HUDEP-2 (cell line): ENCODE results near the gene SPEM1.

Experiments used
- DNase-seq, 76 experiments: peaks; one replicate each; lab custom pipeline; 2025; ENCODE audit not compliant: unreplicated experiment in 76 of 76; lab: John Stamatoyannopoulos, UW

Gene SPEM1, protein sequence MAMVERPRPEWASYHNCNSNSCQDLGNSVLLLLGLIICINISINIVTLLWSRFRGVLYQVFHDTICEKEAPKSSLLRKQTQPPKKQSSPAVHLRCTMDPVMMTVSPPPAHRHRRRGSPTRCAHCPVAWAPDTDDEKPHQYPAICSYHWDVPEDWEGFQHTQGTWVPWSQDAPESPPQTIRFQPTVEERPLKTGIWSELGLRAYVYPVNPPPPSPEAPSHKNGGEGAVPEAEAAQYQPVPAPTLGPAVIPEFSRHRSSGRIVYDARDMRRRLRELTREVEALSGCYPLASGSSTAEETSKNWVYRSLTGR

DNA sequence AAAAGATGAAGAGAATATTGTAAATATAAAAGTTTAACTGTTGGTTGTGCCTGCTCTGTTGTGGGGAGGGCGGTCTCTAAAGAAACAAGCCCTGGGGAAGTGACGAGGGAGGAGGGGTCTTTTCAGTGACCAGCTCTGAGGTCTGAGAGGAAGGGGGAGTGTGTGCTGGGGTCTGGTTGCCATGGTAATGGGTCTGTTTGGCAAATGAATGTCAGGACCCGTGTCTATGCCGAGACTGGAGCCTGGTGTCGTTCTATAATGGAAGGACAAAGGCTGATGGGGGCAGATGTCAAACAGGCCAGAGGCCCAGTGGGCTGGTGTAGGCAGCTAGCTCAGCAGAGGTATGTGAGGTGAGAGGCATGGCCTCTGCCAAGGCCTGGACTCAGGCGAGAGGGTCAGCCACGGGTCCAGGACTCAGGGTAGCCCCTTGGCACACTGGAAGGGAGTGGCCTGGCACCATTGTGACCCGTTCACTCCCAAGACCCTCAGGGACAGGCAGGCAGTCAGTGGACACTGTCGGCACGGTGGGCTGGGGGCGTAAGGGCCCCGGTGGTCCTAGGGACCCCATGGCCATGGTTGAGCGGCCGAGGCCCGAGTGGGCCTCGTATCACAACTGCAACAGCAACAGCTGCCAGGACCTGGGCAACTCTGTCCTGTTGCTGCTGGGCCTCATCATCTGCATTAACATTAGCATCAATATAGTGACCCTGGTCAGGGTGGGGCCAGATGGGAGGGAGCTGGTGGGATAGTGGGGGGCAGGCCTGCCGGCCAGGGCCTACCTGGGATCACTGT, at the start of gene SPEM1:
Gene SPEM1, plus strand, starts transcription at position 506 of the 792 bp plus-strand sequence. Its CDS starts 61 bp downstream, at position 567.
- no peak for DNase-seq

DNA sequence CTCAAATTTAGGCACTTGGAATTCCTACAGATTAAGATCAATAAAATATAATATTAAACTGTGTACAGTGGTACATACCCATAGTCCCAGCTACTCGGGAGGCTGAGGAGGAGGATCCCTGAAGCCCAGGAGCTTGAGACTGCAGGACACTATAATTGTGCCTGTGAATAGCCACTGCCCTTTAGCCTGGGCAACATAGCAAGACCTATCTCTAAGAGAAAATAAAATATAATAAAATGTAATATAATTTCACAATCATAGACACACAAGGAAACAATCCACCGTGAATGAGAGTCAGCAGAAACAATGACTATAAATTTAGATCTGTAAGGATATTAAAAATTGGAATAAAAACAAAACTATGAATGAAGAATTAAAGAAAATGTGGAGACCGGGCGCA, 49.3 kb upstream of the SPEM1 start:
- DNase-seq: no peak

DNA sequence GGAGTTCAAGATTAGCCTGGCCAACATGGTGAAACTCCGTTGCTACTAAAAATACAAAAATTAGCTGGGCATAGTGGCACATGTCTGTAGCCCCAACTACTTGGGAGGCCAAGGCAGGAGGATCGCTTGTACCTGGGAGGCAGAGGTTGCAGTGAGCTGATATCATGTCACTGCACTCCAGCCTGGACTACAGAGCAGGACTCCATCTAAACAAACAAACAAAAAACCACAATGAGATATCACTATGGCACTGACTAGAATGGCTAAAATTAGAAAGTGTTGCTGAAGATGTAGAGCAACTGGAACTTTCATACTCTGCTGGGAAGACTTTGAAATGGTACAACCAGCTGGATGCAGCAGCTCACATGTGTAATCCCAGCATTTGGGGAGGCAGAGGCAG, 45.8 kb upstream of the SPEM1 start:
- no peak for DNase-seq

DNA sequence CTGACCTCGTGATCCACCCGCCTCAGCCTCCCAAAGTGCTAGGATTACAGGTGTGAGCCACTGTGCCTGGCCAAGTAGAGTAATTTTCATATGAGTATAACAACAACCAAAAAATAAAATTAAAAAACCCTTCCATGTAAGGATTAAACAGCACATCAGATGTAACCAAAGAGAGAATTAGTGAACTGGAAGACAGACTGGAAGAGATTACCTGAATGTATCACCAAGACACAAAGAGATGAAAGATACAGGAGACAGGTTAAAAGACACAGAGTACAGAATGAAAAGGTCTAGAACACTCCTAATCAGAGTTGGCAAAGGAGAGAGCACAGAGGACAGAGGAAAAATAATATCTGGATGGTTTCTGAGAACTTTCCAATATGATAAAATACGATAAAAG, 41.0 kb upstream of the SPEM1 start:
- DNase-seq: no peak

DNA sequence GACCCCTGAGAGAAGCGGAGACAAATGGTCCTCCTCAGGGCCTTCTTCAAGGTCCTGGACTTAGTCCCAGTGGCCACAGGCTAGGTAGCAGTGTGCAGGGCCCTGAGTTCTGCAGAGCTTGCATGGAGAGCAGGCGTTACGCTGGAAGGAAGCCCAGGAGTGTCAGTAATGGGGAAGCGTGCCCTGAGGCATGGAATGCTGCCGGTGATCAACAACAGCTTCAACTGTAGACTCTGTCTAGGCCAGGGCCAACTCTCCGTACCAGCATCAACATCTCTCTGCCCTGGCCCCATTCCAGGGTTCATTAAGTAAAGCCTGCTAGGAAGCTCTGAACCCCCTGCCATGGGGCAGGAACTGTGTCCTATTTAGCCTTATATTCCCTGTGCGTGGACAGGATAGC, 39.8 kb upstream of the SPEM1 start:
- DNase-seq: no peak

DNA sequence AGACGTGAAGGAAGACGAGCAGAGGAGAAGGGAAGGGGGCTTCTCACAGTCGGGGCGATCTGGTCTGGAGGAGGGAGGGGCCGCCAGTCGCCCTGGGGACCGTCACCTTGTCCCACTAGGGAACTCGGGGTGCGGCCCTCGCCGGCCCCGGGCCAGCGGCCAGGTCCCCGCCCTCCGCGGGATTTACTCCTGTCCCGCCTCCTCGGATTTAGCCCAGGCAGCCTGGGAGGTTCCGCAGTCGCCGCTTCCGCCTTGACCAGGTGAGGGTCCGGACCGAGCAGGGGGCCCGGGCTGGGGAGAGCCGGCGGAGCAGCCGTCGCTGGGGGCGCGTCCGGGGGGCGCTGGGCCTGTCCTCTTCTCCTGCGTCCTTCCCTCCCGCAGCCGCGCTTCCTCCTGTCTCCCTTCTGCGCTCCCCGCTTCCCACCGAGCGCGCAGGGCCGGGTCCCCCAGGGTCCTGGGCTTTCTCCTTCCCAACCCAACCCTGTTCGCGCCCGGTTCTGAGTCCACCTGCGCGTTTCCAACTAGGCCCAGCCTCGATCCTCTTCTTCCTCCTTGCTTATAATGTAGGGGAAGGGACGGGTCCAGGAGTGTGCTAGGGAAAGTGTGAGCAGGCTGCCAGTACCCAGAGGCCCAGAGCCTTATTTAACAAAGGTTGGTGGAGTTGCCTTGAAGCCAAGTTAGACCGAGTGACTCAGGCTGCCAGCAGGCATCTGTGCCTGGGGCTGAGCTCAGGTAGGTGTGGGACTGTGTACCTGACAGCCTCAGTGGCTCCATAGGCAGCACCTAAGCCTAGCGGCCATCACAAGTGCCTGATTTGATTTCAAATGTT, 39.1 kb upstream of the SPEM1 start, which contains the start of gene TNK1:
Gene TNK1, plus strand, starts transcription at position 235 of the 829 bp plus-strand sequence. CDS start 1,838 bp downstream, outside the sequence.
- DNase-seq: no peak

DNA sequence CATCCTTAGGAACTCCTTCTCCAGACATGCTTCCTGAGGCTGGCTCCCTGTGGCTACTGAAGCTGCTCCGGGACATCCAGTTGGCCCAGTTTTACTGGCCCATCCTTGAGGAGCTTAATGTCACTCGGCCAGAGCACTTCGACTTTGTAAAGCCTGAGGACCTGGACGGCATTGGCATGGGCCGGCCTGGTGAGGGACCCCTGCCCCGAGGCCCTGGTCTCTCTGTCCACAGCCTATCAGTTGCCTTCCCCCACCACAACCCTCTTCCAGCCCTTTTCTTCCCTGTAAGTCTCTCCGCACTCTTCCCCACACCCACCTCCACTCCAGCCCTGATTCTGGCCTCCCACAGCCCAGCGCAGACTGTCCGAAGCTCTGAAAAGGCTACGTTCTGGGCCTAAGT, 37.2 kb upstream of the SPEM1 start:
- no peak for DNase-seq

DNA sequence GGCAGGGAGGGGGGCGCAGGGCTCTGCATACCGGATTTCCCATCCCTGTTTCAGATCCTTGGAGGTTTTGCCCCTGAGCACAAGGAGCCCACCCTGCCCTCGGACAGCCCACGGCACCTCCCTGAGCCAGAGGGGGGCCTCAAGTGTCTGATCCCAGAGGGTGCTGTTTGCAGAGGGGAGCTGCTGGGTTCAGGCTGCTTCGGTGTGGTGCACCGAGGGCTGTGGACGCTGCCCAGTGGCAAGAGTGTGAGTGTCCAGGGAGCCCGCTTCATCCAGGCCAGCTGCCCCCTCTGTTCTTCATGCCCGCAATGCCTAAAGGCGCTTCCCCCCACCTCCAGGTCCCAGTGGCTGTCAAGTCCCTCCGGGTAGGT, 36.8 kb upstream of the SPEM1 start:
- no peak for DNase-seq

DNA sequence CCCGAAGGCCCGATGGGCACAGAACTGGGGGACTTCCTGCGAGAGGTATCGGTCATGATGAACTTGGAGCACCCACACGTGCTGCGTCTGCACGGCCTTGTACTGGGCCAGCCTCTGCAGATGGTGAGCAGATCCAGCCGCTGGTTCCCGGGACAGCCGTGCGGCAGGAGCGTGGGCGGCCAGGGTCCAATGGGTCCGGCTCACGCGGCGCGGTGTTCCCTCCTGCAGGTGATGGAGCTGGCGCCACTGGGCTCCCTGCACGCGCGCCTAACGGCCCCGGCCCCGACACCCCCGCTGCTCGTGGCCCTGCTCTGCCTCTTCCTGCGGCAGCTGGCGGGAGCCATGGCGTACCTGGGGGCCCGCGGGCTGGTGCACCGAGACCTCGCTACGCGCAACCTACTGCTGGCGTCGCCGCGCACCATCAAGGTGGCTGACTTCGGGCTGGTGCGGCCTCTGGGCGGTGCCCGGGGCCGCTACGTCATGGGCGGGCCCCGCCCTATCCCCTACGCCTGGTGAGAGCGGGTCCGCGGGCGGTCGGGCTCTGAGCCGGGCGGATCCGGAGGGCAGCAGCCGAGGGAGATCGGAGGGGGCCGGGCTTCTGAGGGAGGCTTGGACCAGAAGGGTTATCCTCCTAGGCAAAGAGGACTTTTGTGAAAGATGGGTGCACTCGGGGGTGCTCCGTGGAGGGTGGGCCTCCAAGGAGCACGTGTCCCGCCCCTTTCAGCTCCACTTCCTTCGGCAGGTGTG, 36.2 kb upstream of the SPEM1 start:
- DNase-seq: peak in 14 of 76 experiments; percentile 4 to 36 (median 22)

DNA sequence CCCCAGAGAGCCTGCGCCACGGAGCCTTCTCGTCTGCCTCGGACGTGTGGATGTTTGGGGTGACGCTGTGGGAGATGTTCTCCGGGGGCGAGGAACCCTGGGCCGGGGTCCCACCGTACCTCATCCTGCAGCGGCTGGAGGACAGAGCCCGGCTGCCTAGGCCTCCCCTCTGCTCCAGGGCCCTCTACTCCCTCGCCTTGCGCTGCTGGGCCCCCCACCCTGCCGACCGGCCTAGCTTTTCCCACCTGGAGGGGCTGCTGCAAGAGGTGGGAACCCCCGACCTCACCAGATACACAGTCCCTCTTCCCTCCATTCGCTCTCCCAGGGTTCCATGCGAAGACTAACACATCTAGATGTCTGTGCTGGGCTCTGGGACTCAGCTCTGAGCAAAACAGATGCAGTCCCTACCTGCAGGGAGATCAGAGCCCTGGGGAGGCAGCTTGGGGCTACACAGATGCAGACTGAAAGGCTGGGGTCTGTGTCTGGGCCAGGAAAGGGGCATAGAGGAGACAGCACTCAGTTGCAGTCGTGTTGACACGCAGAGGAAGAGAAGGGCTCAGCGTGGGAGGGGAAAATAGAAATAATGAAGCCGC, 35.5 kb upstream of the SPEM1 start:
- DNase-seq: no peak

DNA sequence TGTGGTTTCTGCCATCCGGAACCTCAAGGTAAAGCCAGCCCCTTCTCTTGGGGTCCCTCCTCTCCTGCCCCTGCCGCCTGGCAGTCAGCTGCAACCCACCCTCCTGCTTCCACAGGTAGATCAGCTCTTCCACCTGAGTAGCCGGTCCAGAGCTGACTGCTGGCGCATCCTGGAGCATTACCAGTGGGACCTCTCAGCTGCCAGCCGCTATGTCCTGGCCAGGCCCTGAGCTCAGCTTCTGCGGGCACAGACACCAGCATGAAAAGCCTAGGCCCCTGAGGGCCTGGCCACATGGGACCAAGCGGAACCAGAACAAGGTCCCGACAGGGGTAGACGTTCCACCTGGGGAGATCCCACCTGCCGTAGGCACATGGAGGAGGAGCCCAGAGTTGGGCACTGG, 31.3 kb upstream of the SPEM1 start:
- DNase-seq: no peak

DNA sequence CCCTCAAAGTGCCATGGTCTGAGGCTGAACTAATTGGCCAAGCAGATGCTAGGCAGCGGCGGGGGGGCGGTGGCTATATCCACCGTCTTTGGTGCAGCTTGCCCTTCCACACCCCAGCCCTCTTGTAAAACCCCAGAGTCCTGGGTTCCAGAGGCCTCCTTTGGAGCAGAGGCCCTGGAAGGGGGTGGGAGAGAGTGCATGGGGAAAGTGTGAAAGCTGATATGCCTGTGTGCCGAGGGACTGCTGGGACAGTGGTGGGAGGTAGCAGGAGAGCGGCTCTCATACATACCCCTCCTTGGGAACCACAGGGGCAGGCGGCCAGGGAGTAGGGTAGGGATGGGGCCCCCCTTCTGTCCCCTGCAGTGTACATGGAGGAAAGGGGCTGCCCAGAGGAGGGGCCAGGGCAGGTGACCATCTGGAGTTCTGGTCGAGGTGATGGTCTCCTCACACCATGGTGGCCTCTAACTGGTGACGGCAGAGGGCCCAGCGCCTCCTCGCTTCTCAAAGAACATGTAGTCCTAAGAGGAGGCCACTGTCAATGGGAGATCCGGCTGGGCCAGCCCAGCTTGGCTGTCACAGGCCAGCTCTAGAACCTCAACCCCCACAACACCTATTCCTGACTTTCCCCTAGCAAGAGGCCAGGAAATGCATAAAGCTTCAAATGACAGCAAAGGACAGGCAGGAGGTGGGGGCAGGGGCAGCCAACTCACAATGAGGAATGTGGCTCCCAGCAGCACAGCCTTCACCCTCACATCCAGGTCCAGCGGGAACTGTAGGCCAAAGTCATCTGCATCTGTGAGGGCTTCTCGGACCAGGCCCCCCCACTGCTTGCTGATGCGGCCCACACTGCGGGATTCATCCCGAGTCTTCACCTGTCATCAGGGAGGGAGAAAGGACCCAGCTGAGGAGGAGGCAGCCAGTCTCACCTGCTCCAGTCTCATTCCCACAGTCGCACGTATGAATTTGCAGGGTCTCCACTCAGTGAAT, 29.9 kb upstream of the SPEM1 start:
- no peak for DNase-seq

DNA sequence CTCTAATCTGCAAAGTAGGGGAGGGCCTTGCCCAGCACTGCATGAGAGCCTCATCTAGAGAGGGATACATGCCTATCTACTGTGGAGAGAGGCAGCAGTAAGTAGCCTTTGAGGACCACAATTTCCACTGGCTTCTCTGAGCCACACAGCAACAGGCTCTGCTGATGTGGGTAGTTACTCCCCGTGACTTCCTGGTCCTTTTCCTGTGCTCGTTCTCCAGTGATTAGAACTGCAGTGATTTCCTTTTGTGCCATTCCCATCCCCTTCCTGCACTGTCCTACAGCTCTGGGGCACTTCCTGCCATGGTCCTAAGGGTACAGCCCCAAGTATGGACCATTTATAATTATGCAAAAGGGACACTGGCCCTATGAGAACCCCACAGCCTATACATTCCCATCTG, 28.8 kb upstream of the SPEM1 start:
- no peak for DNase-seq

DNA sequence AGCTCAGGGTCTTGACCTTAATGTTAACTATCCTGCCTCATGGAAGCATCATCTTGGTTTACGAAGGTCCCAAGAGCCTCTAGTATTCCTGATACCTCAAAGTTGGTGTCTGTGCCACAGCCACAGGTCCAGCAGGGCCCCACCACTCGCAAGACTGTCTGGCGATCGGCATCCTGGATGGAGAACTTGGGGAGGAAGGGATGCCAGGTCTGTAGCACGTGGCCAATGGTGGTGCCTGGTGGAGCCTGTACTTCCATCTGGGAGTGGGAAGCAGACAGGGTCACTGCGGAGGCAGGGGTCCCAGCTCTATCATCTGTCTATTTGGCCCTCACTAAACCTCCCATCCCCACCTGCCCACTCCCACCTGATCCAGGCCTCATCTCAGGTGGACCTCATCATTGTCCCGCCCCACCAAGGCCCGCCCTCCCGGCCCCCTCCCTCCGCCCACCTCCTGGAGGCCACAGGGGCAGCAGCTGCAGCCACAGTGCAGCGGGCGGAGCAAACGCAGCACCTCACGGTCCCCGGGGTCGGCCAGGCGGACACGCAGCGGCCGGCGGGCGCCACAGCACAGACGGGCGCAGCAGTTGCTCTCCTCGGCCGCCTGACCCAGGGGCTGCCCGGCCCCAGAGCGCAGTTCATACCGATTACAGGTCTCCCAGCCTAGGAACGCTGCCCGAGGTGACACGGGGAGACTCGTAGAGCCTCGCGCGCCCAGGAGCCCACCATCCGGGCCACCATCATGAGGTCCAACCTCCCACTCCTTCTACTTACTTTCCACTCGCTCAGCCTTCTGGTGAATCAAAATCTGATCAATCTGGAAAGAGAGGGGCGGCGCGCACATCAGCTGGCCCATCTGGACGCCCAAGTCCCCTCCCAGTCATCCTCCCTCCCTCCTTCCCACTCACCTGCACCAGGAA, 27.2 kb upstream of the SPEM1 start:
- DNase-seq: no peak

DNA sequence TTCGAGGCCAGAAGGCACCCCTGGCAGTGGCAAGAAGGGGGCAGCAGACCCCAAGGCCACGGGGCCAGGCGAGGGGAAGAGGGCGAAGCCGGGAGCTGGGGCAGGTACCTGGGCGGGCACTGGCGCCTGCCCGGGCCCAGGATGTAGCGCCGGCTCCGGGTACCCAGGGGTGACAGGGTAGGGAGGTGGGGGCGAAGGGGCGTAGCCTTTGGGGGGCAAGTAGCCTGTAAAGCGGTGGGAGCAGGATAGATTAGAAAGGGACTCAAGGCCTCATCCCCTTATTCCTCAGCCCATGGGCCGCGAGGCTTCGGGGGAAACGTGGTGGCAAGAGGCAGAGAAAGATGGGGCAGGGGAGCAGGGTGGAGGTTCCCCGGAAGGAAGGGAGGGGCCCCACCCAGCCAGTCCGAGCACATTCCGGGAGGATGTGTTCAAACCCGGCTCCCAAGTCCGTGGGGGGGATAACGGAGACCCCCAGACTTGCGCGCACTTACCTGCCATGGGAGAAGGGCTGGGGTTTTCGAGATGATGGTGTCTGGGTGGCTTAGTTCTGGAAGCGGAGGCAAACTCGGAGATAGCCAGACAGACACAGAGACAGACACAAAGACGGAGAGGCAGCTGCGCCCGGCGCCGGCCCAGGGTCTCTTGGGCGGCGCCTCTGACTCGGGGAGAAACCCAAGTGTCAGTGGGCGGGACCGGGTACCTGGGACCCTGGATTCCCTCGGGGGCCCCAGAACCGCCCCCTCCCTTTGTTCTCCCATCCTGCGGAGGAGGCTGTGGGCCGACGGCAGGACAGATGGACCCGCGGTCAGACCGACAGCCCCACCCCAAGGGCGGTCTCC, 26.3 kb upstream of the SPEM1 start:
- DNase-seq: peak in 1 of 76 experiments; percentile 31

DNA sequence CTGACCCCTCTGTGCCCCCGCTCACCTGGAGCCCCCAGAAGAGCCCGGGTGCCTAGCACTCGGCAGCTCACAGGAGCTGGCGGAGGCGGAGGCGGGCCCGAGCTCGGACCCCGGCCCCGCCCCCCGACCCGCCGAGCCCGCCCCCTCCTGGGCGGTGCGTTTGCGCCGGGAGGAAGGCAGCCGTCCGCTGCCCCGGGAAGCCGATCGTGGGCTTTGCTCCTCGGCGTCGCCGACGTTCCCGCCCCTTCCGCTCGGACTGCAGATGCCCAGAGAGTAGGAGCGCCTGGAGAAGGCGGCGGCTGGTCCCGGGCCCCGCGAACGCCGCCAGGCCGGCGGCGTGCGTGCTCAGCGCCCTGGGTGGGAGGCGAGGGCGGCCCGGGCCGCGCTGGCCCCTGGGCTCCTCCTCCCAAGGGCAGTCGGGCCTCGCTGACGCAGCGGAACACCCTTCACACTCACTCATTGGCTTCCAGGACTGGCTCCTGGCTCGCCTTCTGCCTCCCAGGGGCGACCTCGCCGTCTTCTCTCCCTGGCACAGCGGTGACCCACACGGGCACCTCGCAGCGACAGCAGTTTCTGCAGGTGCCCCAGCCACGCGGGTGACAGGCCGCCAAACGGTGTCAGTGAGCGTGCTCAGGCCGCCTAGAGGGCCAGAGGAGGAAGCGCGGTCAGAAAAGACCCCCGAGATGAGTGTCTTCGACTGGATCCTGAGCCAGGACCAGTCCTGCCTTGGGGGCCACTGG, 25.5 kb upstream of the SPEM1 start, which contains the start of gene PLSCR3:
Gene PLSCR3, minus strand, starts transcription at position 74 of the 740 bp plus-strand sequence. CDS start 415 bp downstream, outside the sequence.
- DNase-seq: peak in 66 of 76 experiments; percentile 28 to 87 (median 72)
